Activated CD4-positive, alpha-beta T cell treated with anti-CD3 and anti-CD28 coated beads for 1 hour (primary cell): ENCODE data around the gene RIOX2.
A peak's percentile ranks its signal among the peaks of the same experiment; 100 is the strongest.
"Not testable (repeated sequence)": the region's sequence is repeated elsewhere in the genome, so short reads cannot be mapped to it uniquely, and the experiment has no call there.

Source experiments
- DNase-seq: peaks from one replicate; pipeline ENCODE4 v3.0.0-alpha.2; 2020

RIOX2 gene

GRCh38 chr3:97950360-97950759 lies 21.9 kb downstream of the RIOX2 start:
- no peak for DNase-seq

GRCh38 chr3:97949743-97950142 lies 22.5 kb downstream of the RIOX2 start:
- DNase-seq, result no peak

- DNase-seq, result no peak
Measured at GRCh38 chr3:97949110-97949485, 23.1 kb downstream of the RIOX2 start.

- DNase-seq, result no peak
Measured at GRCh38 chr3:97948351-97949109, 23.7 kb downstream of the RIOX2 start.

GRCh38 chr3:97942801-97943546 lies 29.3 kb downstream of the RIOX2 start:
- DNase-seq, result no peak

- DNase-seq, result no peak
Measured at GRCh38 chr3:97940034-97940433, 32.2 kb downstream of the RIOX2 start.

GRCh38 chr3:97939401-97939800 lies 32.8 kb downstream of the RIOX2 start:
- no peak for DNase-seq

- no peak for DNase-seq
Measured at GRCh38 chr3:97938444-97938843, 33.8 kb downstream of the RIOX2 start.

GRCh38 chr3:97937205-97937604 lies 35.0 kb downstream of the RIOX2 start:
- no peak for DNase-seq

GRCh38 chr3:97935842-97936241 lies 36.4 kb downstream of the RIOX2 start:
- no peak for DNase-seq

- DNase-seq, result no peak
Measured at GRCh38 chr3:97934980-97935695, 37.1 kb downstream of the RIOX2 start.

GRCh38 chr3:97932387-97932801 lies 39.8 kb downstream of the RIOX2 start:
- no peak for DNase-seq

GRCh38 chr3:97931218-97931617 lies 41.0 kb downstream of the RIOX2 start:
- DNase-seq, result no peak

- no peak for DNase-seq
Measured at GRCh38 chr3:97930018-97930417, 42.2 kb downstream of the RIOX2 start.

GRCh38 chr3:97928986-97929385 lies 43.2 kb downstream of the RIOX2 start:
- no peak for DNase-seq

GRCh38 chr3:97927704-97928103 lies 44.5 kb downstream of the RIOX2 start:
- DNase-seq, result no peak

GRCh38 chr3:97917813-97918536 lies 54.3 kb downstream of the RIOX2 start:
- no peak for DNase-seq

- no peak for DNase-seq
Measured at GRCh38 chr3:97916576-97916975, 55.7 kb downstream of the RIOX2 start.

GRCh38 chr3:97914388-97914787 lies 57.8 kb downstream of the RIOX2 start:
- DNase-seq, result no peak

- DNase-seq, result no peak
Measured at GRCh38 chr3:97911459-97911858, 60.8 kb downstream of the RIOX2 start.

GRCh38 chr3:97910931-97911351 lies 61.3 kb downstream of the RIOX2 start:
- no peak for DNase-seq

- peak; percentile 8 for DNase-seq
Measured at GRCh38 chr3:97910236-97910831, 61.9 kb downstream of the RIOX2 start.

- DNase-seq, result not testable (repeated sequence)
Measured at GRCh38 chr3:97909830-97910229, 62.4 kb downstream of the RIOX2 start.
